Chondrocyte (in vitro differentiated cells): ENCODE results near the gene CGB7. TPM values are rescaled to one million over a fixed set of nuclear protein-coding genes. Genes with fewer than 3 reads are reported as not detected.
A peak's percentile ranks its signal among the peaks of the same experiment; 100 is the strongest.
"Not testable (repeated sequence)": the region's sequence is repeated elsewhere in the genome, so short reads cannot be mapped to it uniquely, and the experiment has no call there.

ENCODE experiments used
- DNase-seq: peaks from one replicate; pipeline ENCODE4 v3.0.0; 2021; ENCODE audit warnings: mixed read lengths, low spot score
- H3K27ac Mint-ChIP-seq: one replicate; pipeline ENCODE4 v1.8.0; 2021; ENCODE audit warnings: mild to moderate bottlenecking, moderate library complexity, mixed read lengths; ENCODE audit not compliant: unreplicated experiment
- H3K27me3 Mint-ChIP-seq: 2 replicates; pipeline ENCODE4 v1.8.0; 2021; ENCODE audit warnings: low read depth, mixed read lengths
- H3K36me3 Mint-ChIP-seq: 2 replicates; pipeline ENCODE4 v1.8.0; 2021; ENCODE audit warnings: low read depth, mixed read lengths
- H3K4me1 Mint-ChIP-seq: 2 replicates; pipeline ENCODE4 v1.8.0; 2021; ENCODE audit warnings: low read depth, mild to moderate bottlenecking, mixed read lengths
- H3K4me3 Mint-ChIP-seq: one replicate; pipeline ENCODE4 v1.8.0; 2021; ENCODE audit warnings: mild to moderate bottlenecking, moderate library complexity, mixed read lengths; ENCODE audit not compliant: unreplicated experiment
- H3K9me3 Mint-ChIP-seq: 2 replicates; pipeline ENCODE4 v1.8.0; 2021; ENCODE audit warnings: low read depth, mixed read lengths
- total RNA-seq: library from RNA; stranded (reverse); gene quantifications from 3 replicates; pipeline ENCODE4 v1.2.1, GENCODE V29; 2021
- TF ChIP-seq, protein P1 (sequence below): fragments of 200-600 bp; sonication (generic); IDR thresholded peaks from 2 replicates; pipeline ENCODE4 v1.5.0; 2021; ENCODE audit warnings: antibody characterized with exemption, mild to moderate bottlenecking, moderate library complexity

CGB7 gene
- total RNA-seq, 1 donor from 2014 or later, result 0.52 TPM

DNA sequence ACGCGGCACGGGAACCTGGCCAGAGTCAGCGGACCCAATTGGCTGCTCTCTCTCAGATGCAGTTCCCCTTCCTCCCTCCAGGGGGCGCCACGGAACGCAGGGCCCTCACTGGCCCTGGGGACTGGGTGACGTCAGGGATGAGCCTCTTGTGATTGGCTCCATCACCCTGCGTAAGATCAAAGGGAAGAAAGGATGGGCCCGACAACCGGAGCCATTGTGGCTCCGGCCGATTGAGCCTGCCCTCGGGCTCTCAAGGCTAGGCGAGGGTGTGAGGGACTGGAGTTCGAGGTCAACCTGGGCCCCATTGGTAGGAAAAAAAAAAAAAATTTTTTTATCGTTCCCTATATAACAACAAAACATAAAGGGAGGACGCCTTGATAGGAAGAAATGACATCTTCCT, 20.7 kb downstream of the CGB7 start, which contains the start of gene CGB1:
Gene CGB1, minus strand, starts transcription at position 81 of the 400 bp plus-strand sequence. CDS start 184 bp downstream, outside the sequence.
- not testable (repeated sequence) for H3K9me3 Mint-ChIP-seq

DNA sequence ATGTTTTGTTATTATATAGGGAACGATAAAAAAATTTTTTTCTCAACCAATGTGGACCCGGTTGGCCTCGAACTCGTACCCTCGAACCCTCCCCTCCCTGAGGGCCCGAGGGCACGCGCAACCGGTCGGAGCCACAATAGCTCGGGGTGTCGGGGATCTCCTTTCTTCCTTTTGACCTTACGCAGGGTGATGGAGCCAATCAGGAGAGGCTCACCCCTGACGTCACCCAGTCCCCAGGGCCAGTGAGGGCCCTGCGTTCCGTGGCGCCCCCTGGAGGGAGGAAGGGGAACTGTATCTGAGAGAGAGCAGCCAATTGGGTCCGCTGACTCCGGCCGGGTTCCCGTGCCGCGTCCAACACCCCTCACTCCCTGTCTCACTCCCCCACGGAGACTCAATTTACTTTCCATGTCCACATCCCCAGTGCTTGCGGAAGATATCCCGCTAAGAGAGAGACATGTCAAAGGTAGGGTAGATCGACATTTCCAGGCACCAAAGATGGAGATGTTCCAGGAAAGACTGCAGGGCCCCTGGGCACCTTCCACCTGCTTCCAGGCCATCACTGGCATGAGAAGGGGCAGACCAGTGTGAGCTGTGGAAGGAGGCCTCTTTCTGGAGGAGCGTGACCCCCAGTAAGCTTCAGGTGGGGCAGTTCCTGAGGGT, 25.8 kb downstream of the CGB7 start, which contains the start of gene CGB2:
Gene CGB2, plus strand, starts transcription at position 249 of the 660 bp plus-strand sequence. Its CDS starts 206 bp downstream, at position 455.
- not testable (repeated sequence) for H3K27me3 Mint-ChIP-seq, H3K4me3 Mint-ChIP-seq, H3K9me3 Mint-ChIP-seq, H3K27ac Mint-ChIP-seq, H3K4me1 Mint-ChIP-seq, H3K36me3 Mint-ChIP-seq, DNase-seq
- TF ChIP-seq, protein P1, sequence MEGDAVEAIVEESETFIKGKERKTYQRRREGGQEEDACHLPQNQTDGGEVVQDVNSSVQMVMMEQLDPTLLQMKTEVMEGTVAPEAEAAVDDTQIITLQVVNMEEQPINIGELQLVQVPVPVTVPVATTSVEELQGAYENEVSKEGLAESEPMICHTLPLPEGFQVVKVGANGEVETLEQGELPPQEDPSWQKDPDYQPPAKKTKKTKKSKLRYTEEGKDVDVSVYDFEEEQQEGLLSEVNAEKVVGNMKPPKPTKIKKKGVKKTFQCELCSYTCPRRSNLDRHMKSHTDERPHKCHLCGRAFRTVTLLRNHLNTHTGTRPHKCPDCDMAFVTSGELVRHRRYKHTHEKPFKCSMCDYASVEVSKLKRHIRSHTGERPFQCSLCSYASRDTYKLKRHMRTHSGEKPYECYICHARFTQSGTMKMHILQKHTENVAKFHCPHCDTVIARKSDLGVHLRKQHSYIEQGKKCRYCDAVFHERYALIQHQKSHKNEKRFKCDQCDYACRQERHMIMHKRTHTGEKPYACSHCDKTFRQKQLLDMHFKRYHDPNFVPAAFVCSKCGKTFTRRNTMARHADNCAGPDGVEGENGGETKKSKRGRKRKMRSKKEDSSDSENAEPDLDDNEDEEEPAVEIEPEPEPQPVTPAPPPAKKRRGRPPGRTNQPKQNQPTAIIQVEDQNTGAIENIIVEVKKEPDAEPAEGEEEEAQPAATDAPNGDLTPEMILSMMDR, result peak; percentile 68

More for the DNA sequence above, 20.7 kb downstream of the CGB7 start, which contains the start of gene CGB1:
- not testable (repeated sequence) for H3K27ac Mint-ChIP-seq, DNase-seq, H3K4me3 Mint-ChIP-seq, H3K27me3 Mint-ChIP-seq, H3K36me3 Mint-ChIP-seq
- peaks cover 13% of the 10 kb centered on the region for H3K4me1 Mint-ChIP-seq
- TF ChIP-seq, protein P1, result peak; percentile 66

DNA sequence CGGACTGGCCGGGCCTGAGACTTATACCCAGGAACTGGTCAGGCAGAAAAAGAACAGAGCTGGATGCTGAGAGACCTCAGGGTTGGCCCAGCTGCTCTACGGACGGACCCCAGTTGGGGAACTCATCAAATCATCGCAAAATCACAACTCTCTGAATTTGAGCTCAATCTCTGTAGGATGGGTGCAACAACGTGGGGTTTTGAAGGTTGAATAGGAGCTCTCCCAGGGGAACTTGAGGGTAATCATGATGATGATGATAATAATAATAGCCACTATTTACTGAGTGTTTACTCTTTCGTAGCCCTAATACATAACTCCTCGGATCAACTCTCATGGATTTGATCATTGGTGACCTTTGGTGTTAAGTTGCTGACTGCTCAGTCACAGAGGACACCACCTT, 27.2 kb downstream of the CGB7 start:
- H3K4me1 Mint-ChIP-seq, result peaks cover 11% of the 10 kb centered on the region
- not testable (repeated sequence) for H3K4me3 Mint-ChIP-seq, H3K27me3 Mint-ChIP-seq, H3K9me3 Mint-ChIP-seq, H3K27ac Mint-ChIP-seq, H3K36me3 Mint-ChIP-seq, DNase-seq

DNA sequence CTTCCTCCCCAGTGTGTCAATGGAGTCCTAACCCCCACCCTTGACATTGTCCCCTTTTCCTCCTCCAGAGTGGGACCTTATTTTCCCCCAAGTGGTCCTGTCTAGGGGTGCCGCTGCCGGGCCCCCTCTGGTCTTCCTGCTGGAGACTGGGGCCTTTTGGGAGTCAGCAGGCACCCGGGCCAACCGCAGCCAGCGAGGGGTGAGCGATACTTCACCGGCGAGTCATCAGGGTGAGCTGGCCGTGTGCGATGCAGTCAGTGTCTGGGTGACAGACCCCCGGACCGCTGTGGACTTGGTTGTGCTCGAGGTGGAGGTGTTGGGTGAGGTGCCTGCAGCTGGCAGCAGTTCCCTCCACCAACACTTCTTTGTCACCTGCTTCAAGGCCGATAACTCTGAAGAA, 27.8 kb downstream of the CGB7 start:
- H3K36me3 Mint-ChIP-seq, H3K4me3 Mint-ChIP-seq, H3K9me3 Mint-ChIP-seq, H3K27me3 Mint-ChIP-seq, DNase-seq: not testable (repeated sequence)
- H3K4me1 Mint-ChIP-seq, result peaks cover 14% of the 10 kb centered on the region
- H3K27ac Mint-ChIP-seq, result peak overlapping the region; percentile 57

DNA sequence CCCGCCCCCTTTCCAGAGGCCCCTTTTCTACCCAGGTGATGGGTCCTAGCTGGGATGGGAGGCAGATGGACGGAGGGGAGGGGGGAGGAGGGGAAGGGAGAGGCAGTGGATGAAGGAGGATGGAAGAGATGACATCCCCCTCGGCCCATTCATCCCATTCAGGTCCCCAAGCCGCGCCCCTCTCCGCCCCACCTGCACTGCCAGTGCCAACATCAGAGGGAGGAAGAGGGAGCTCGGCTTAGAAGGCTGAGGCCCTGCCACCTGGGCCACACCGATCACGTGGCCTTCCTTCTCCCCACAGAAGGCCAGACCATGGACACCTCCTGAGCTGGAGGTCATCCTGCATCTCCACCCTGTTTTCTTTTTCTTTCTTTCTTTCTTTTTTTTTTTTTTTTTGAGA, 28.9 kb downstream of the CGB7 start:
- not testable (repeated sequence) for H3K36me3 Mint-ChIP-seq, DNase-seq, H3K9me3 Mint-ChIP-seq, H3K27ac Mint-ChIP-seq, H3K4me3 Mint-ChIP-seq, H3K27me3 Mint-ChIP-seq
- peaks cover 14% of the 10 kb centered on the region for H3K4me1 Mint-ChIP-seq

DNA sequence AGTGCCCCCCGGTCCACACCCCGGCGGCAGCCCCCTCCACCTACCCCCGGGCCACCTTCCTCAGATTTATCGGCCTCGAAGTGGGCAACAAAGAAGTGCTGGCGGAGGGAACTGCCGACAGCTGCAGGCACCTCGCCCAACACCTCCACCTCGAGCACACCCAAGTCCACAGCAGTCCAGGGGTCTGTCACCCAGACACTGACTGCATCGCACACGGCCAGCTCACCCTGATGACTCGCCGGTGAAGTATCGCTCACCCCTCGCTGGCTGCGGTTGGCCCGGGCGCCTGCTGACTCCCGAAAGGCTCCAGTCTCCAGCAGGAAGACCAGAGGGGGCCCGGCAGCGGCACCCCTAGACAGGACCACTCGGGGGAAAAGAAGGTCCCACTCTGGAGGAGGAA, 31.9 kb downstream of the CGB7 start:
- not testable (repeated sequence) for H3K36me3 Mint-ChIP-seq, H3K9me3 Mint-ChIP-seq, H3K4me3 Mint-ChIP-seq, DNase-seq, H3K27ac Mint-ChIP-seq, H3K27me3 Mint-ChIP-seq
- peaks cover 19% of the 10 kb centered on the region for H3K4me1 Mint-ChIP-seq

DNA sequence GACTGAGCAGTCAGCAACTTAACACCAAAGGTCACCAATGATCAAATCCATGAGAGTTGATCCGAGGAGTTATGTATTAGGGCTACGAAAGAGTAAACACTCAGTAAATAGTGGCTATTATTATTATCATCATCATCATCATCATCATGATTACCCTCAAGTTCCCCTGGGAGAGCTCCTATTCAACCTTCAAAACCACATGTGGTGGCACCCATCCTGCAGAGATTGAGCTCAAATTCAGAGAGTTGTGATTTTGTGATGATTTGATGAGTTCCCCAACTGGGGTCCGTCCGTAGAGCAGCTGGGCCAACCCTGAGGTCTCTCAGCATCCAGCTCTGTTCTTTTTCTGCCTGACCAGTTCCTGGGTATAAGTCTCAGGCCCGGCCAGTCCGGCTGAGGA, 32.5 kb downstream of the CGB7 start:
- H3K36me3 Mint-ChIP-seq, H3K27ac Mint-ChIP-seq, H3K4me3 Mint-ChIP-seq, H3K27me3 Mint-ChIP-seq, H3K9me3 Mint-ChIP-seq, DNase-seq: not testable (repeated sequence)
- H3K4me1 Mint-ChIP-seq, result peaks cover 19% of the 10 kb centered on the region

DNA sequence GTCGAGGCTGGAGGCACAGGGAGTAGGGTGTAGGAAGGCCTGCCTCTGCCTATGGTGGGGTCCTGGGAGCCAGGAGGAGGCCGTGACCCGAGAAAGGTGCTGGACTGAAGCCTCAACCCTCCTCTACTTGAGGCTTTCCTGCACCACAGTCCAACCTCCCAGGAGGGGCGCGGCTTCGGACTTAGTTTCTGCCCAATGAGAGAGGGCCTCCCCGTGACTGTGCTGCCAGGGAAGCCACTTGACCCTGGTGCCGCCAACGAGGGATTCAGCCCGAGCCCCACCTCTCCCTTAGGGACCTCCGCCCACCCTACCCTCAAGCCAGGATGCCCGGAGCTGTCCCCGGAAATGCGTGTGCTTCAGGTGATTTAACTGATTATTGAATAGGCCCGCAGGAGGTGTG, 33.3 kb downstream of the CGB7 start, which contains the start of gene CGB3:
Gene CGB3, minus strand, starts transcription at position 101 of the 400 bp plus-strand sequence. CDS start 362 bp downstream, outside the sequence.
- not testable (repeated sequence) for H3K36me3 Mint-ChIP-seq, H3K4me3 Mint-ChIP-seq, H3K27ac Mint-ChIP-seq, H3K9me3 Mint-ChIP-seq, DNase-seq, H3K27me3 Mint-ChIP-seq
- peaks cover 14% of the 10 kb centered on the region for H3K4me1 Mint-ChIP-seq
